IMR-90 (cell line): Measurements from ENCODE around the gene PTN. TPM values are rescaled to one million over a fixed set of nuclear protein-coding genes. Genes with fewer than 3 reads are reported as not detected.
A peak's percentile ranks its signal among the peaks of the same experiment; 100 is the strongest.

ENCODE experiments used
- ATAC-seq: fragments of 200-7000 bp; cut with Tn5 transposase; 2 replicates; pipeline ENCODE4 v1.9.1; 2020; ENCODE audit warnings: low read depth, mild to moderate bottlenecking, moderate library complexity
- BruUV-seq: library from RNA; stranded (reverse); fragments of 400-500 nt; replicated peaks from 2 replicates; lab custom pipeline; 2021; lab: Mats Ljungman, UMichigan
- CTCF ChIA-PET: fragments of 300-600 bp; formaldehyde crosslinking; extraction: SDS; loops from one replicate; lab custom pipeline; 2021; ENCODE audit warnings: antibody characterized with exemption; lab: Yijun Ruan, JAX
- POLR2A ChIA-PET: fragments of 300-600 bp; sonication (Branson Sonifier 250); formaldehyde crosslinking; loops from one replicate; lab custom pipeline; 2022; ENCODE audit warnings: antibody characterized with exemption; ENCODE audit not compliant: unreplicated experiment; lab: Charles Lee
- DNase-seq: peaks from one replicate; pipeline ENCODE4 v3.0.0; 2013
- H2AFZ ChIP-seq: replicated peaks from 2 replicates; pipeline ENCODE3; 2013; ENCODE audit warnings: low read length, mild to moderate bottlenecking; ENCODE audit not compliant: poor library complexity
- H2AK5ac ChIP-seq: 2 replicates; pipeline ENCODE4 v1.6.1; 2013; ENCODE audit warnings: low read depth, low read length, inconsistent platforms
- H2AK9ac ChIP-seq: replicated peaks from 2 replicates; pipeline ENCODE3; 2013; ENCODE audit warnings: mild to moderate bottlenecking, low read depth, low read length, moderate library complexity; ENCODE audit not compliant: poor library complexity
- H2BK120ac ChIP-seq: 2 replicates; pipeline ENCODE4 v1.6.1; 2013; ENCODE audit warnings: low read depth, low read length, inconsistent platforms
- H2BK15ac ChIP-seq: 3 replicates; pipeline ENCODE4 v1.6.1; 2013; ENCODE audit warnings: low read depth, low read length, inconsistent platforms
- H2BK20ac ChIP-seq: 2 replicates; pipeline ENCODE4 v1.6.1; 2013; ENCODE audit warnings: low read depth, mild to moderate bottlenecking, inconsistent platforms, low read length, moderate library complexity
- H2BK5ac ChIP-seq: 2 replicates; pipeline ENCODE4 v1.6.1; 2013; ENCODE audit warnings: mild to moderate bottlenecking, low read depth, low read length, inconsistent platforms; ENCODE audit not compliant: poor library complexity, severe bottlenecking
- H3K14ac ChIP-seq: replicated peaks from 2 replicates; pipeline ENCODE4 v1.6.1; 2013; ENCODE audit warnings: low read depth, low read length, inconsistent platforms
- H3K18ac ChIP-seq: 2 replicates; pipeline ENCODE4 v1.6.1; 2013; ENCODE audit warnings: low read depth, low read length, control low read depth
- H3K23ac ChIP-seq: 2 replicates; pipeline ENCODE4 v1.6.1; 2013; ENCODE audit warnings: low read depth, low read length, inconsistent platforms
- H3K27ac ChIP-seq: 2 replicates; pipeline ENCODE4 v1.5.1; 2013; ENCODE audit warnings: mild to moderate bottlenecking, control low read depth, low read length; ENCODE audit not compliant: insufficient read depth
- H3K27me3 ChIP-seq: 2 replicates; pipeline ENCODE4 v1.6.1; 2013; ENCODE audit warnings: low read length; ENCODE audit not compliant: control insufficient read depth, insufficient read depth
- H3K36me3 ChIP-seq: 2 replicates; pipeline ENCODE4 v1.6.1; 2013; ENCODE audit warnings: low read length, mixed read lengths; ENCODE audit not compliant: control insufficient read depth, insufficient read depth
- H3K4ac ChIP-seq: 2 replicates; pipeline ENCODE4 v1.6.1; 2013; ENCODE audit warnings: low read depth, low read length, inconsistent platforms
- H3K4me1 ChIP-seq: 2 replicates; pipeline ENCODE4 v1.6.1; 2013; ENCODE audit warnings: low read length, mixed read lengths; ENCODE audit not compliant: control insufficient read depth, insufficient read depth
- H3K4me2 ChIP-seq: 2 replicates; pipeline ENCODE4 v1.6.1; 2013; ENCODE audit warnings: low read depth, mild to moderate bottlenecking, control low read depth, low read length, moderate library complexity
- H3K4me3 ChIP-seq: 2 replicates; pipeline ENCODE4 v1.5.1; 2013; ENCODE audit warnings: low read depth, mild to moderate bottlenecking, control low read depth, low read length, moderate library complexity; ENCODE audit not compliant: insufficient read depth
- H3K56ac ChIP-seq: 2 replicates; pipeline ENCODE4 v1.6.1; 2013; ENCODE audit warnings: low read length, inconsistent platforms; ENCODE audit not compliant: insufficient read depth; ENCODE audit errors: extremely low read depth
- H3K79me1 ChIP-seq, 2 experiments: 2 replicates each; pipeline ENCODE4 v1.6.1; 2013; ENCODE audit warnings: low read length in 2 of 2, inconsistent platforms in 1 of 2, low read depth in 1 of 2
- H3K9ac ChIP-seq: 2 replicates; pipeline ENCODE4 v1.6.1; 2013; ENCODE audit warnings: low read depth, low read length, control low read depth
- H3K9me1 ChIP-seq: 2 replicates; pipeline ENCODE4 v1.6.1; 2013; ENCODE audit warnings: low read length, inconsistent platforms; ENCODE audit not compliant: insufficient read depth
- H3K9me3 ChIP-seq: 2 replicates; pipeline ENCODE4 v1.6.1; 2013; ENCODE audit warnings: low read length; ENCODE audit not compliant: control insufficient read depth, insufficient read depth
- H4K20me1 ChIP-seq: 2 replicates; pipeline ENCODE4 v1.6.1; 2013; ENCODE audit warnings: low read length, inconsistent platforms; ENCODE audit not compliant: insufficient read depth
- H4K5ac ChIP-seq: 2 replicates; pipeline ENCODE4 v1.6.1; 2013; ENCODE audit warnings: mild to moderate bottlenecking, low read depth, low read length, control low read depth
- H4K8ac ChIP-seq, 2 experiments: 2 replicates each; pipeline ENCODE4 v1.6.1; 2013; ENCODE audit warnings: low read depth in 2 of 2, low read length in 2 of 2, control low read depth in 1 of 2, inconsistent platforms in 1 of 2
- H4K91ac ChIP-seq: 2 replicates; pipeline ENCODE4 v1.6.1; 2013; ENCODE audit warnings: low read depth, low read length, inconsistent platforms; ENCODE audit not compliant: insufficient read depth
- CEBPB ChIP-seq: IDR thresholded peaks from 2 replicates; pipeline ENCODE4 v1.6.1; 2012; ENCODE audit warnings: low read depth, low read length, improper control_type of control experiment
- CHD1 ChIP-seq: IDR thresholded peaks from 2 replicates; pipeline ENCODE4 v1.6.1; 2012; ENCODE audit warnings: low read depth, low read length, improper control_type of control experiment
- FOS ChIP-seq: fragments of 150-350 bp; IDR thresholded peaks from 2 replicates; pipeline ENCODE4 v1.6.1; 2016; ENCODE audit warnings: low read depth, low read length
- MXI1 ChIP-seq: IDR thresholded peaks from 2 replicates; pipeline ENCODE4 v1.6.1; 2012; ENCODE audit warnings: low read depth, mild to moderate bottlenecking, low read length, moderate library complexity, borderline replicate concordance
- RFX5 ChIP-seq: IDR thresholded peaks from 2 replicates; pipeline ENCODE4 v1.8.0; 2012; ENCODE audit warnings: low read depth, mild to moderate bottlenecking, low read length, moderate library complexity
- SMC3 ChIP-seq: fragments of 150-350 bp; IDR thresholded peaks from 2 replicates; pipeline ENCODE4 v1.6.1; 2016; ENCODE audit warnings: low read depth, mild to moderate bottlenecking, antibody characterized with exemption, low read length, moderate library complexity
- USF2 ChIP-seq: fragments of 150-350 bp; IDR thresholded peaks from 2 replicates; pipeline ENCODE4 v1.6.1; 2017; ENCODE audit warnings: mild to moderate bottlenecking, antibody characterized with exemption, low read length, low read depth
- WGBS, 2 experiments: methylation state at CpG; one replicate each; pipeline versions ENCODE4 v1.1.5 to v1.1.7; 2013; ENCODE audit warnings: missing lambda C conversion rate in 2 of 2; ENCODE audit not compliant: insufficient read length in 1 of 2; ENCODE audit errors: extremely low coverage in 2 of 2; 5-methylcytosine and 5-hydroxymethylcytosine counted together
- dilution Hi-C: fragments of 300-500 bp; cut with HindIII; formaldehyde crosslinking; loops from one replicate; pipeline ENCODE4 v1.14.3; 2018; ENCODE audit warnings: low sequenced_read_pairs; ENCODE audit not compliant: unreplicated experiment
- in situ Hi-C: fragments of 300-500 bp; cut with MboI; formaldehyde crosslinking; loops from 3 replicates; pipeline ENCODE4 v1.14.3; 2019; ENCODE audit warnings: low sequenced_read_pairs, inconsistent platforms, mixed read lengths
- intact Hi-C: fragments of 100-400 bp; cut with micrococcal nuclease; formaldehyde crosslinking; loops from 2 replicates; pipeline ENCODE4 v1.10.0; 2022
- polyA plus RNA-seq, 3 experiments: library from polyadenylated mRNA; depleted of rRNA; stranded (reverse); fragments of >200 nt; gene quantifications; 2 replicates each; pipeline ENCODE4 v1.2.3, GENCODE V29; 2012; ENCODE audit warnings: low replicate concordance in 1 of 3
- total RNA-seq: library from RNA; depleted of rRNA; stranded (reverse); fragments of >200 nt; gene quantifications from 2 replicates; pipeline ENCODE4 v1.2.3, GENCODE V29; 2012

The PTN gene
- total and polyA plus RNA-seq, 2 of the 4 experiments (the other 2 are of a cell fraction), result 61.7 to 186 TPM

GRCh38 chr7:137283153-137283552, 60.4 kb downstream of the PTN start:
- Histone ChIP-seq H3K56ac (no peak overlapping the region), H2BK20ac (no peak overlapping the region), H2AK5ac (no peak overlapping the region), H2BK15ac (no peak overlapping the region), H3K9me1 (no peaks in the 10 kb centered on the region), H3K14ac (0 out of 2 replicates have a peak overlapping the region, but pooled peaks have one; percentile 19), H3K79me1 (no peaks in the 10 kb centered on the region), H3K23ac (no peak overlapping the region), H3K9me3 (no peaks in the 10 kb centered on the region), H2AK9ac (no peak overlapping the region), H4K20me1 (no peaks in the 10 kb centered on the region), H2AFZ (no peak overlapping the region), H2BK120ac (0 out of 2 replicates have a peak overlapping the region, but pooled peaks have one; percentile 32), H3K4me2 (no peak overlapping the region), H3K9ac (no peak overlapping the region), H3K4me3 (no peak overlapping the region), H3K4me1 (peaks cover 4% of the 10 kb centered on the region; the same call in 1 of the 2 replicates), H3K18ac (peak overlapping the region; percentile 83), H4K91ac (0 out of 2 replicates have a peak overlapping the region, but pooled peaks have one; percentile 25), H4K5ac (peak overlapping the region; percentile 87), H3K27me3 (no peaks in the 10 kb centered on the region), H3K4ac (no peak overlapping the region), H4K8ac (no peak overlapping the region), H2BK5ac (no peak overlapping the region), H3K27ac (peak overlapping the region; percentile 50; the same call in 1 of the 2 replicates), H3K36me3 (no peaks in the 10 kb centered on the region)
- in situ Hi-C loops (no loop called here), dilution Hi-C loops (no loop called here), intact Hi-C loops (loop anchor here (10.0 kb wide), 1 partner anchor 198 kb away; no protein-coding TSS in a partner anchor)
- ChIA-PET POLR2A (interaction anchor here (0.6 kb wide), 1 partner anchor 11 kb away, joined by 3 read pairs; no protein-coding TSS in a partner anchor), CTCF (no interaction called here)
- no peak for TF ChIP-seq MXI1
- no peak for TF ChIP-seq FOS
- TF ChIP-seq CHD1, result no peak
- TF ChIP-seq SMC3, result no peak
- TF ChIP-seq RFX5, result no peak
- TF ChIP-seq CEBPB, result no peak
- no peak for TF ChIP-seq USF2
- no TSS peak for BruUV-seq
- no peak for ATAC-seq
- 100% methylated on average over 2 of the region's 6 CpGs; no CpG with 5 or more reads in 1 of the 2 experiments for WGBS, 2 experiments
- DNase-seq, result no peak
